ENCODE results near the gene PEPD.

DNA sequence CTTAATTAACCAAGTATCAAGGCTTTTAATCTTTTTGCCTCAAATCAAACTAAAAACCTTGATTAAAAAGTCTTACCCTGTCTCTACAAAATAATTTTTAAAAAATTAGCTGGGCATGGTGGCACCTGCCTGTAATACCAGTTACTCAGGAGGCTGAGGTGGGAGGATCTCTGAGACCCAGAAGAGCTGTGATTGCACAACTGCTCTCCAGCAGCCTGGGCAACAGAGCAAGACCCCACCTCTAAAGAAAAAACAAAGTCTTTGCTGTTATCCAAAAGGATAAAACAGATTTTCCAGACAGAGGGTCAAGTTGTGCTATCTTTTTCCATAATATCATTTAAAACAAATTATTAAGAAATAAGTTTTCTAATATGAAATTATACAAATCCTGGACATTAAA lies 174.9 kb downstream of the PEPD start:
- TF ChIP-seq CTCF (IDR thresholded peaks at IDR 0.05; ENCODE audit: poor library complexity) (no peak), EZH2phosphoT487 (IDR thresholded peaks at IDR 0.05; ENCODE audit: low read depth, severe bottlenecking, unreplicated experiment) (no peak), EZH2 (IDR thresholded peaks at IDR 0.05; ENCODE audit: borderline replicate concordance) (no peak)

Measured in hepatocyte (in vitro differentiated cells).